SK-N-MC (cell line): ENCODE measurements around the gene P2RX3.

Source experiments
- EZH2 ChIP-seq: fragments of 200-600 bp; sonication (generic); IDR thresholded peaks from one replicate; pipeline ENCODE4 v1.6.1; 2017; ENCODE audit warnings: antibody characterized with exemption
- POLR2AphosphoS5 ChIP-seq: IDR thresholded peaks from 2 replicates; pipeline ENCODE4 v1.6.1; 2012; ENCODE audit warnings: mild to moderate bottlenecking, low read depth, low read length, borderline replicate concordance

DNA sequence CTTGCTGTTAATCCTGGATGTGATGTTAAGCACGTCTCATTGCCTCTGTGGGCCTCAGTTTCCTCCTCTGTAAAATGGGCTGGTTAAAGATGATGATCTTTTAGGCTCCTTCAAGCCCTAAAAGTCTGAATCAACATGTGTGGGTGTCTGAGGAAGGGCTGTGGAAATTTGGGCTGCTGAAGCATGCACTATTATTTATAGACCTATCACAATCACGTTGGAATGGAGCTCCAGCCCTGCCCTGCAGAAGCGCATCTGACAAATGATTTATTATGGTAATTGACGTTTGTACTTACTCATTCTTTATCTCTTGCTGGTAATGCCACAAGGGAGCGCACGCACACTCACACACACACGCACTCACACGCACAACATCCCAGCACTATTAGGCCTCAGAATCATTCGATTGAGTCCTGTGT, 20.4 kb downstream of the P2RX3 start:
- TF ChIP-seq POLR2AphosphoS5 (no peak), EZH2 (no peak)
